ENCODE results near the gene ANKRD31.

GRCh38 chr5:75282581-75282980 lies 45.9 kb upstream of the ANKRD31 start:
- TF ChIP-seq POLR2AphosphoS5 (IDR thresholded peaks at IDR 0.05; ENCODE audit: low read depth, low read length): no peak
- no peak for TF ChIP-seq SIN3A (IDR thresholded peaks at IDR 0.05; ENCODE audit: borderline replicate concordance, insufficient read depth, low read length)
- TF ChIP-seq TAF1 (IDR thresholded peaks at IDR 0.05; ENCODE audit: borderline replicate concordance, insufficient read depth, low read length): no peak
- TF ChIP-seq REST (IDR thresholded peaks at IDR 0.05; ENCODE audit: insufficient read depth in 1 of 2, low read depth in 2 of 2, low read length in 2 of 2): no peak
- TF ChIP-seq FOXP2 (optimal IDR thresholded peaks at IDR 0.05; ENCODE audit: borderline replicate concordance, extremely low read depth, extremely low read length, insufficient read depth): no peak
